C4-2B (cell line): ENCODE results near the gene LRP2.
A peak's percentile ranks its signal among the peaks of the same experiment; 100 is the strongest.
"Not testable (repeated sequence)": the region's sequence is repeated elsewhere in the genome, so short reads cannot be mapped to it uniquely, and the experiment has no call there.

ENCODE experiments used
- H3K27ac ChIP-seq: fragments of 450-650 bp; 2 replicates; pipeline ENCODE4 v1.5.1; 2017
- ZFX ChIP-seq: fragments of 450-650 bp; IDR thresholded peaks from 2 replicates; pipeline ENCODE4 v1.6.1; 2017
- TF ChIP-seq, protein P1 (sequence below): fragments of 450-650 bp; conservative IDR thresholded peaks from 2 replicates; pipeline ENCODE4 v1.5.1; 2017; ENCODE audit warnings: mild to moderate bottlenecking

The LRP2 gene

DNA sequence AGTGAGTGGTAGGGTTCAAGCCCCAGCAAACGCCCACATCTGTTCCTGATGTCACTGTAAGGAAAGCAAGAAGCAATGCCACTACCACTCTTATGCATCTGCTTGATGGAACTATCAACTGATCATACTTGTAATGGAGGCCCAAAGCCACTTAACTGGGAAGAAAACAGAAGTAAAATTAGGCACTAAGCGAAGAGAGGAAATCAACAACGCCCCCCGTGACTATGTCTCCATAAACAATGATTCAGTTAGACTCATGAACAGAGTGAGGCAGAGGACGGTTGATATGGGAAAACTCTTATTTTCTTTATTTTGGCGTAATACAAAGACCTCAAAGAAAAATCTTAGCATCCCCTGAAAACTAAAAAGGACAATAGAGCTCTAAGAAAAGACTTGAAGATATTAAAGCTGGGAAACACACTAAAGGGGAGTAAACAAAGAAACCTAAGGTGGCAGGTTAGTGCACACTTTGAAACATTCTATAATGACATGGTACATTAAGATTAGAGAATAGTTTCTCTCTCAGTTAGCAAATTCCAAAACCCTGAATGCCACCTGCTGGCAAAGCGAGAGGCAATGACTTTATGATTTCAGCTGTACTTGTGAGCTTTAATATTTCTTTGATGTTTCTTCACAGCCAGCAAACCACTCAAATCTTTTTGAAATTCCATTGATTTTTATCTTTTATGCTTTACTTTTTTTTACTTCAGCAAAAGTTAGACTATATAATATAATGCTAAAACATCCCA lies 86.5 kb downstream of the LRP2 start:
- H3K27ac ChIP-seq: no peak overlapping the region
- TF ChIP-seq, protein P1, sequence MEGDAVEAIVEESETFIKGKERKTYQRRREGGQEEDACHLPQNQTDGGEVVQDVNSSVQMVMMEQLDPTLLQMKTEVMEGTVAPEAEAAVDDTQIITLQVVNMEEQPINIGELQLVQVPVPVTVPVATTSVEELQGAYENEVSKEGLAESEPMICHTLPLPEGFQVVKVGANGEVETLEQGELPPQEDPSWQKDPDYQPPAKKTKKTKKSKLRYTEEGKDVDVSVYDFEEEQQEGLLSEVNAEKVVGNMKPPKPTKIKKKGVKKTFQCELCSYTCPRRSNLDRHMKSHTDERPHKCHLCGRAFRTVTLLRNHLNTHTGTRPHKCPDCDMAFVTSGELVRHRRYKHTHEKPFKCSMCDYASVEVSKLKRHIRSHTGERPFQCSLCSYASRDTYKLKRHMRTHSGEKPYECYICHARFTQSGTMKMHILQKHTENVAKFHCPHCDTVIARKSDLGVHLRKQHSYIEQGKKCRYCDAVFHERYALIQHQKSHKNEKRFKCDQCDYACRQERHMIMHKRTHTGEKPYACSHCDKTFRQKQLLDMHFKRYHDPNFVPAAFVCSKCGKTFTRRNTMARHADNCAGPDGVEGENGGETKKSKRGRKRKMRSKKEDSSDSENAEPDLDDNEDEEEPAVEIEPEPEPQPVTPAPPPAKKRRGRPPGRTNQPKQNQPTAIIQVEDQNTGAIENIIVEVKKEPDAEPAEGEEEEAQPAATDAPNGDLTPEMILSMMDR: peak; percentile 48
- no peak for TF ChIP-seq ZFX

DNA sequence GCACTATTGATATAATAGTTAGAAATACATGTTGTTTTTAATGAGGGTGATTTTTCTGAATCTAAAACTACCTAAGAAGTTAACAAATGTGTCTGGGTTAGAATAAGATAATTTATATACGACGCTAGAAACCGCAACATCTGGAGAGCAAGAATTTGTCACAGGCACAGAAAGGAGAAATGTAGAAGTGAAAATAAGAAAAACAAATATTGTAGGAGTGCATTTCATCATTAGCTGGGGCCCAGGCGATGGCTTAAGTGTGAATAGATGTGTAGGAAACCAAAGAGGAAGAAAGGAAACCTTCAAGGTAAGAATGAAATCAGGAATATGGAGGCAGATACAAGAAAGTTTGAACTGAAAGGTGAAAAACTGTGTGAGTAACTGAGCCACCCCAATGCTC lies 90.3 kb downstream of the LRP2 start:
- TF ChIP-seq, protein P1: no peak
- no peak for TF ChIP-seq ZFX
- H3K27ac ChIP-seq: no peak overlapping the region

DNA sequence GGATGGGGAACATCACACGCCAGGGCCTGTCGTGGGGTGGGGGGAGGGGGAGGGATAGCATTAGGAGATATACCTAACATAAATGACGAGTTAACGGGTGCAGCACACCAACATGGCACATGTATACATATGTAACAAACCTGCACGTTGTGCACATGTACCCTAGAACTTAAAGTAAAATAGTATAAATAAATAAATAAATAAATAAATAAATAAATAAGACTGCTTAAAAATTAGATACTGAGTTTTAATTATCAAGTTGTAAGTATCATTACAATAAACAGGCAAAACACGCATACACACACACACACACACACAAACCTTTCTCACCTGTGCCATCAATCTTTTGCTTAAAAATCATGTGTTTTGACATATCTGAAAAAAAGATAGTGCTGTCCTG lies 91.8 kb downstream of the LRP2 start:
- not testable (repeated sequence) for H3K27ac ChIP-seq

DNA sequence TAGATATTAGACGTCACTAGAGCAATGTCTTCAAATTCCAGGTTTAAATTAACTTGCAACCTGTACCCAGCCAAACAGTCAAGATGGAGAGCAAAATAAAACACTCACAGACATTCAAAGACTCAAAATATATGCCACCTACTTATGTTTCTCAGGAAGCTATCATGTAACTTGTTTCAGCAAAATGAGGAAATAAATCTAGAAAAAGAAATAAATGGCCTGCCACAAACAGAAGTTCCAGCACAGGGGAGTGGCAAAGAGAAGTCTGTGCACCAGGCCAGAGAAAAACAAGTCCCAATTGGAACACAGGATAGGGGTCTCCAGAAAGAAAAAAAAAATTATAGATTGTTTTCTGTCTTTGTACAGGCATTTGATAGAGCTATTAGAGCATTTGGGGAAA lies 96.7 kb downstream of the LRP2 start:
- TF ChIP-seq, protein P1: no peak
- TF ChIP-seq ZFX: no peak
- H3K27ac ChIP-seq: no peak overlapping the region

DNA sequence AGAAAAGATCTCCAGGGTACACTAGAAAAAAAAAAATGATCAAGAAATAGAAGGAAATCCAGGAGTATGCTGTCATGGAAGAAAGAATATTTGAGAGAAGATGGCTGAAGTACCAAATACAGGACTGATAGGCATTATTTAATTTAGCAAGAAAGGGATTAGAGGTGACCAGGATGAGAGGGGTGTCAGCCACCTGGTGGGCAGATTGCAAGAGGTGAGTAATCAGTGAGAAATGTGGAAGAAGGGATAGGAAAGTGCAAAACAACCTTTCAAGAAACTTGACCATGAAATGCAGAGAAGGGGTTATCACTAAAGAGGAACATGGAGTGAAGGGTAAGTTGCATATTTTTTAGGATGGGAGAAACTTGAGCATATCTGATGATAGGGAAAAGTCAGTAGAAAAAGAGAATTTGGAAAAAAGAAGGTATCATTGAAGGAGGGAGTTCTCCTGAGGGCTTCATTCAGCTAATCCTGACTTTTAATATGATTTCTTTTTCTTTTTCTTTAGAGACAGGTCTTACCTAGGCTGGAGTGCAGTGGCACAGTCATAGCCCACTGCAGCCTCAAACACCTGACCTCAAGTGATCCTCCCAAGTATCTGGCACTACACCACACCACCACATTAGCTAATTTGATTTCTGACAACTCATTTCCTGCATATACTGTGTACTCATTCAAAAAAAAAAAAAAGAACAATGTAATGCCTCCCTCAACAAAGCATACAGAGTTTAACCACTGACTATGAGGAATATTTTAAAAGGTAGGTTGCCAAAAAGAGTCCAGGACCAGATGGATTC lies 101.3 kb downstream of the LRP2 start:
- no peak for TF ChIP-seq ZFX
- TF ChIP-seq, protein P1: no peak
- H3K27ac ChIP-seq: no peak overlapping the region

DNA sequence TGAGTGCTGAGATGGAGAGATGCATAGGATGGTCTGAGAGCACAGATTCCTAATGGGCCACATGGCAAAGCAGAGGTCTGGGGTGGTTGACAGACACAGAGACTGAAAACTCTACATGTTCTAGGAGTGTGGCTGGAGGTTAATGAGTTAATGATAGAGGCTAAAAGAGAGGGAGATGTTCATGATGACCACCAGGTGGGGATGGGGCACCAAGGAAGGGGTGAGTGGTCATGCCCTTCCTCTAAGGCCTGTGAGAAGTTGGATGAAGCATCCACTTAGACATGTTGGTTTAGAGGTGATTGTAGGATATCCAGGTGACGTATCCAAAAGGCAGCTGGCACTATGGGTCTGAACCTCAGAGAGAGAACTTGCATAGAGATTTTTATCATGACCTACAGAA lies 102.1 kb downstream of the LRP2 start:
- H3K27ac ChIP-seq: no peak overlapping the region
- TF ChIP-seq, protein P1: peak; percentile 14; the same call in 1 of the 2 replicates
- TF ChIP-seq ZFX: no peak

DNA sequence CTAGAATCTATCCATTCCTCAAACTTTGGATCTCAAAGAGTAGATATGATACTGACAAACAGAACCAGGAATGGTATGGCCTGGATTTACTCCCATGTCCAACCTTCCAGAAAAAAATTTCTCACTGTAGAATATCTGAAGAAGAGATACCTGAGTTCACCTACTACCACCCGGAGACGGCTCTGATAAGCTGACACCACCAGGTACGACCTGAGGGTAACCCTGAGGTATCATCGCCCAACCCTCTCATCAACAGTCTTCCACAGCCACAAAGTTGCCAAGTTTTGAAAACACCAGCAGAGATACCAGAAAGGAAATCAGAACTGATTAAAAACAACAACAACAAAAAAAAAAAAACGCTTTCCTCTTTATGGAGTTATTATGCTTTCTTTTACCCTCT lies 102.9 kb downstream of the LRP2 start:
- no peak overlapping the region for H3K27ac ChIP-seq
- TF ChIP-seq ZFX: no peak
- TF ChIP-seq, protein P1: no peak
